GM19239 (cell line): Measurements from ENCODE around the gene POU2F1.

Experiments used
- DNase-seq: peaks from one replicate; pipeline ENCODE4 v3.0.0; 2011; ENCODE audit warnings: low spot score; ENCODE audit not compliant: insufficient read length
- FAIRE-seq: peaks from 2 replicates; lab custom pipeline; 2011; peaks lifted over from hg19 to GRCh38; lab: Jason Lieb, UNC

The POU2F1 gene

DNA sequence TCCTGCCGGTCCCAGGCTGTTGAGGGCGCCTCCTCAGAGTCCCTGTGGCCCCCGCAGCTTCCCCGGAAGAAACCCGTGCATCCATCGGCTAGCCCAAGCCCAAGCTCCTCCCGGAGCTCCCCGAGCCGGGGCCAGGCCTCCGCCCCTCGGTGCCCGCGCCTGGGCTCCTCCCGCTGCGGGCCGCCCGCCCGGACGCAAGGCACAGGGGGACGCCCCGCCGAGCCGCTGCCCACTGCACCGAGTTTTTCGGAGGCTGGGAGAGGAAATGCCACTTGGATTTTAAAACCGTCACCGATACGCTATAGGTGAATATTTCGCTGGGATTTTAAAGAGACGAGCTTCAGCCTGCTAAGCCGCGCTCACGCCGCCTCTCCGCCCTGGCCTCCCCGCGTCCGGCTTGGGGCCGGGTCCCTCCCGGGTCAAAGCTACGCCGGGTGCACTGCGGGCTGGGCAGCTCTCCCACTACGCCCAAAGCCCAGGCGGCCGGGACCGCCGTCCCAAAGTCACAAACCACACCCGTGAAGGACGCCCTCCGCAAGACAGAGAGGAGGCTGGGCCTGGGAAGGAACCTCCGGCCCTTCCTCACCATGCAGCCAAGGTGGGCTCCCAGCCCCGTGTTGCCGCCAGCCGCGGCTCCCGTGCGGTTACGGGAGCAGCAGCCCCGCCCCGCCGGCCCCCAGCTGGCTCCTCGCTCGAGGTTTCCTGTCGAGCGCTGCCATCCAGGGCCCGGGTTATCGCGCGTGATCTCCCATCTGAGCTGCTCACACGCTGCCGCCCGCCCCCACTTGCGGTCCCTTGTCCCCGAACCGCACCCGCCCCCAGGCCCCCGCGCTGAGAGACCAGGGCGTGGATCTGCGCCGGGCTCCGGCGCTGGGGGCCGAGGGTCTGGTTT, 234.5 kb downstream of the POU2F1 start:
- no peak for FAIRE-seq

DNA sequence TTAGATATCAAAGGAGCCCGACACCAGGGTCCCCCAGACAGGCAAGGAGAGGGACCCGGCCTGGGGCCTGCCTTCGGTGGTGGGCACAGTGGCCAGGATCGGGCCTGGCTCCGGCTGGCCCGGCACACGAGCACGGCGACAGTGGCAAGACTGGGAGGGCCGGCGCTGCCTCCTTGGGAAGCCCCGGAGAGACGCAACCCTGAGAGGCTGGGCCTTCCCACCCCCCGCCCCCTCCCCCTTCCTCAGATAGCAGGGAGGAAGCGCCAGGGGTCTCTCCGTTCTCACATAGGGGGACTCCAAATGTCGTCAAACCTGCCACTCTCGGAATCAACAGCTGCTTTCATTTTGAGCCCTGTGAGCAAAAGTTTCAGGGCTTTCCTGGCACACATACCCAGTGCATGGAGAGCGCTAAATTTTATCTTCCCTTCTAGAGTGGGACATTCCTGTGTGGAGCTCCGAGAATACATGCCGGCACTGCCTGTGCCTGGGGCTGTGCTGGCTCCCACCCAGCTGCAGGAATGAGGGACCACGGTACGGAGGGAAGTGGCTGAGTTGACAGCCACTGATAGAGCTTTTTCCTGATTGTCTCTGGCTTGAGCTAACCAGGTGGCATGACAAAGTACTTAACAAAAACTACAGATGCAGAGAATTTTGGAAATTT, 235.2 kb downstream of the POU2F1 start:
- FAIRE-seq (peak; percentile 51), DNase-seq (no peak)

More for the DNA sequence above, 234.5 kb downstream of the POU2F1 start:
- DNase-seq = peak; percentile 61

DNA sequence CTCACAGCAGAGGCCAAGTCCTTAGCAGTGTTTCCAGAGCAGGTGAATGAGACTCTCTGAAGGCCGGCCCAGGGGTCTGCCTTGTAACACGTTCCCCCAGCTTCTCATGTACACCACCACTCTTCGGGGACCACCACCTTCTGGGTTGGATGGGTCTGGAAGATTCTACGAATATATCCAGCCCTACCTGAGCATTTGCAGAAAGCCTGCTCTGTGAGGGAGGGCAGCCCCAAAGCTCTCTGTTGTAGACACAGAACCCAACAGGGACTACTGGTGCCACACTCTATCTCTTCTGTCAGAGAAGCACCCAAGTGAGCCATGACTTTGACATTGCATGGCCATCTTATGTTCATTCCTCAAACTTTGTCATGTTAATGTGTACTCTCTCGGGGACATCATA, 235.8 kb downstream of the POU2F1 start:
- DNase-seq = no peak
- no peak for FAIRE-seq

DNA sequence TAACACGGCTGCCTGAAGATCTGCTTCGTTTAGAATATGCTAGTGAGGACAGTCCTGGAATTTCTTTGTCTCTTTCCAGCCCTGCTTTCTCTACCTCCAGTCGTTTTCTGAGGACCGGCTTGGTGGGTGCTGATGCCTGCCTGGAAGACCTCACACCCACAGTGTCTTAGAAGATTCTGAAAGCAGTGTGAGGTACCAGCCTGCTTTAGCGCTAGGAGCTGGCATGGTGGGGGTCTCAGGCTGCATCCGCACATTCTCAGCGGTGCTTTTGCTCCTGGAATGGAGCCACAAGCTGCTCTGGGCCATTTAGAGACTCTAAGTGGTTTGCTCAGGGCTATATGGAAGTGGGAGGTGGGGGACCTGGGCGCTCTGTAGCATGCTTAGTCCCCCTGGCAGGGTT, 236.2 kb downstream of the POU2F1 start:
- no peak for DNase-seq
- no peak for FAIRE-seq

DNA sequence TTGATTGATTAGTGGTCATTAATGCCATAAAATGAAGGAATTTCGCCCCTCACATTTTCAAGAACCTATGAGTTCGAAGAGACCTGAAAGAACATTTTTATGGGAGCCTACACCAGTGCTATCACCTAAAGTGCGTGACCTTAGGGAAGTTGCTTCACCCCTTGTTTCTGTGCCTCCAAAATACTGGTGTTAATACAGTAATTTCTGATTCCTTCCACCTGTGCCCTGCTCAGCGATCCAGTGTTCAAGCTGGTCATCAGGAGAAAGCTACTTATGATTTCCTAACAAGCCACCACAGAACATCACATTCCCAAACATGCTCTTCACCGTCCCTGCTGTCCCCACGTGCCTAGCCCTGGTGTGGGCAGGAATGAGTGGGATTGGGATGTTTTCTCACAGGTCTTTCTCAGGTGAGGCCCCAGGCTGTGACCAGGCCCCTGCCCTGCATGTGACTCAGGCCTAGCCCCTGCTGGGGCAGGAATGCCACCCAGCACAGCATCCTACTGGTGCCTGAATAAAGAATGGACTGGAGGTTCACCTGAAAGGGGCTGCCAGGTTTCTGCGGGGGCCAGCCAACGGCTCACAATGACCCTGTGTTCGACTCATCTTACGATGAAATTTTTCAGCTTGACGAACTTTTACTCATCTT, 237.4 kb downstream of the POU2F1 start:
- no peak for FAIRE-seq
- no peak for DNase-seq

DNA sequence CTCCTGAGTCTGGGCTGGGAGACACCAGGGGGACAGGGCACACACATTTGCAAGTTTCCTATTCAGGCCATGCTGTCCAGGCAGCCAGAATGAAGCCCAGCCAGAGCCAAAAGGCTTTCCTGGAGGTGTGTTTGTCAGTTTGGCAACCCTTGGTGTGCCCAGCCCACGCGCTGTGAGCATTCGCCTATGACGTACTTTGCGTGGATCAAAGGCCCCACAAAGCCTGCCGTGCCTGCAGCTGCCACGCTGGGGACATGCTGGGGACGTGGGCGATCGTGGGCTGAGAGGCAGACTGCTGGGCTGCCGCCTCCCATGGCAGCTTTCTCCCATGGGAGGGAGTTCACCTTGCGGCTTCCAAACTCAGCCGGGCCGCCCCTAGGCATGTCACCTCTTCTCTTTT, 240.2 kb downstream of the POU2F1 start:
- FAIRE-seq (no peak), DNase-seq (no peak)

DNA sequence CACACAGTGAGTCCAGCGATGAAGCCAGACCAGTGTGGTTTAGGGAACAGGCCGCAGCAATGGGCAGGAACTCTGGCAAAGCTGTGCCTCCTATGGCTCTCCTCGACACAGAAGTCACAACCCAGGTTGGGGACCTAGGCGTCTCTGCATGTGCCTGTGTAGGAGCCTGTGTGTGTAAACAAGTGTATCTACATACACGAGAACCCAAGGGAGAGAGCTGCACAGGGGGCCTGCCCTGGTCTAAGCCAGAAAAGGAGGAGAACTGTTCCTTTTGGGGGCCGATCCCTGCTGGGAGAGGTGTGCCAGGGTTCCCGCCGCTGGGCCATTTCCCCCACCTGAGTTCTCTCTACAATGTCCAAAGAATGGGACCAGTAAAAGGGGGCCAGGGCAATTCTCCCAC, 241.7 kb downstream of the POU2F1 start:
- DNase-seq (no peak), FAIRE-seq (no peak)

DNA sequence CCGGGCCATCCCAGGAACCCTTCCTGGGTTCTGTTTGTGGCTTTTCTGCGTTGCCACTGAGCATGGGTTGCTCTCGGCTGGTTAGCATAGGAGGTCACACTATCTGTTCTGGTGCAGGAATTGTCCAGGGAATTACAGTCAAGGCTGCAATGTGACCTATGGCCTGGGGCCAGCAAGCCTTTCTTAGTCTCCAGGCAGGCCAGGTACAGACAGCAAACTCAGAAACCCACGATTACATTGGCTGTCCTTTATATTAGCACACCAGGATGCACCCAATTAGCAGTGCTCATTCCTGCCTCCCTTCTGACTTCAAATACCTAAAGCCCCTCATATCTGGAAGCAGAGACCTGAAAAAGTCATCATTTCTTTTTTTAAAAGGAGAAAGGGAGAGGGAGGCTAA, 242.4 kb downstream of the POU2F1 start:
- FAIRE-seq (no peak), DNase-seq (no peak)

DNA sequence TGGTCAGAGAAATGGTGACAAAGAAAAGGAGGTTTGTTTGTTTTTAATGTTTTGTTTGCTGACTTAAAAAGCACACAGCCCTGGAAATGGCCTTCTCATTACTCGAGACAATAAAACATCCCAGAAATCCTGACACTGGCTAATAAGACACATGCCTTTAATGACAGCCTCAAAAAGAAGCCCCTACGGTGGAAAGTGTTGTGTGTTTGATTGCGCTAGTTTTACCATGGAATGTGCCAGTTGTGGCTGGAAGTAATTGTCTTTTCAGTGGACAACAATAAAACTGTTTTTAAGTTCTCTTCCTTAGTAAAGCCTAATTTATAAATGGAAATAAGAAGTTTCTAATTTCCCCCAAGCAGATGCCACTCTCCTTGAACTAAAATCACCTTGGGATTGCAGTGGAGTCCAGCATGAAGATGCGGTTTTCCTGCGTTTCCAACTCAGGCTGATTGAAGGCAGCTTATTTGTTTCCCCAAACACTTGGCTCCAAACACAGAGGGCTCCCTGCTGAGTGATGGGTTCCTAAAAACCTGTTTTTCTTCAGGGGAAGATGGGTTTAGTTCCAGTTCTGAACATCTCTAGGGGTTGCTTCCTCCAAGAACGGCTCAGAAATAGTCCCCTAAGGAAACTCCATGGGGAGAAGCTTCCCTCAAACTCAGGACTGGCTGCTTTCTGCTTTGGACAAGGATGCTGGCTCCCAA, 243.3 kb downstream of the POU2F1 start:
- FAIRE-seq (no peak), DNase-seq (no peak)

DNA sequence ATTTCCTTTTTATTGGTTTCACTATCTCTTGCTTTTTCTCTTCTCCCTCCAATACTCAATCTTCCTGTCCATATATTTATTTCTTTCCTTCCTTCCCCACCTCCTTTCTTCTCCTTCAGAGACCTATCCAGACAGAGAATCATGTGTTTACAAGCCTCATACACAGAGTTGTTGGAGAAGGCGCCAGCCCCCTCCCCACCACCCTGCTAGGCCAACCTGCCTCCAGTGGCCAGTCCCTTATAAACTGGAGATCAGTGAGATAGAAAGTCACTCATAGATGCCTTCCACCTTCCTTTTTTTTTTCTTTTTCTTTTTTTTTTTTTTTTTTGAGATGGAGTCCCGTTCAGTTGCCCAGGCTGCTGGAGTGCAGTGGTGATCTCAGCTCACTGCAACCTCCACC, 244.3 kb downstream of the POU2F1 start:
- DNase-seq (no peak), FAIRE-seq (no peak)

DNA sequence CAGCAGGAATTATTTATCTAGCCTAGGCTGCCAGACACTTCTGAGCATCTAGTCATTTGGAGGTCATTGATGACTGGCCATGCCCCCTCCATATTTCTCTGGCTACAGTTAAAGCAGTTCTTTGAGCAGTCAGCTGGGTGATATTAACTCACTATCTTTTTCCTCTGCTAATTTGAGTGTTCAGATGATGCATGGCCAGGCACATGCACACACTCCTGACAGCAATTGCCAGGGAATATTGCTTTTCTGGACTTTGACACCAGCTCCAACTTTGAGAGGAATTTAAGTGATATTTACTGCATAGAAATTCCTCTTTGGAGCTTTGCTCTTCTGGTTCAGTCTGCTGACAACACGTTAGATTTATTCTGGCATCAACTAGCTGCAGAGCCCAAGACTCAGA, 245.1 kb downstream of the POU2F1 start:
- DNase-seq (no peak), FAIRE-seq (no peak)

DNA sequence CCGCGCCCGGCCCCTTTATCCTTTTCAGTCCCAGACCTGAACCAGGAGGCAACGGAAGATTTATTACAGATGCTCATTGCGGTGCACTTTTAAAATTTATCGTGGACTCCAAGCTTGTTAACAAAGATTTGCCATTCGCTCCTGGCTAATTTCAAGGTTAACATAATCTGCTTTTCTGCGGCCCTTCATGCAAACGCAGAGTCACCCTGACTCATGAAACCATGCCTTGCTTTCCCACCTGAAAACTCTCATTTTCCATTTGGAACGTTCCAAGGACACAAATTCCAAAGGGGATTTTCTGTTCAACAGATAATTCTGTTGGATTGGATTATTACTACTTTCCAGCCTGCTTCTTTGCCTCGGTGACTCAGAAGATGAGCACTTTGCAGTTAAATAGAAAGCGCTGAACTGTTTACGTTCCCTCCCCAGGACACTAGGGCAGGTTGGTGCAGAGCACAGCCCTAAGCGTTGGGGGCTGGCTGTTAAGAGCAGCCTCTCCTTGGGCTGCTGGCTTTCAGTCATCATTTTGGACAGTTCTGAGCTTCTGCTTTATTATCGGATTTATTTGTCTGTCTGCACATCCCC, 246.5 kb downstream of the POU2F1 start:
- DNase-seq (no peak), FAIRE-seq (no peak)

DNA sequence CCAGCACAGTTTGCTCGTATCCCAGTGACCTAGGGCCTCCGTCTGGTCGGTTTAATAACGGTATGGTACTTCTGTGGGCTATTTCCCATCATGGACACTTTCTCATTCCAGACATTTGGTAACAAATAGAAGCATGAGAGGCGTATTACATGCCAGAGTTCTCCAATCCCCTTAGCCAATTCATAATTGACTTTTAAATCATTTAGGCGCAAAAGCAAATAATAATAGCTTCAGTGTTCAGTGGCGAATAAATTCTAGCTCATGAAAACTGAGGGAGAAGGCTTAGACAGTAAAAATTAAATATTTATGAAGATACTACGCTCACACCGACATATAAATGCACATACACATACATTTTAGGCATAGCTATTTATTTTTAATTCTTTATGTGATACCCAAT, 247.1 kb downstream of the POU2F1 start:
- DNase-seq (no peak), FAIRE-seq (no peak)

DNA sequence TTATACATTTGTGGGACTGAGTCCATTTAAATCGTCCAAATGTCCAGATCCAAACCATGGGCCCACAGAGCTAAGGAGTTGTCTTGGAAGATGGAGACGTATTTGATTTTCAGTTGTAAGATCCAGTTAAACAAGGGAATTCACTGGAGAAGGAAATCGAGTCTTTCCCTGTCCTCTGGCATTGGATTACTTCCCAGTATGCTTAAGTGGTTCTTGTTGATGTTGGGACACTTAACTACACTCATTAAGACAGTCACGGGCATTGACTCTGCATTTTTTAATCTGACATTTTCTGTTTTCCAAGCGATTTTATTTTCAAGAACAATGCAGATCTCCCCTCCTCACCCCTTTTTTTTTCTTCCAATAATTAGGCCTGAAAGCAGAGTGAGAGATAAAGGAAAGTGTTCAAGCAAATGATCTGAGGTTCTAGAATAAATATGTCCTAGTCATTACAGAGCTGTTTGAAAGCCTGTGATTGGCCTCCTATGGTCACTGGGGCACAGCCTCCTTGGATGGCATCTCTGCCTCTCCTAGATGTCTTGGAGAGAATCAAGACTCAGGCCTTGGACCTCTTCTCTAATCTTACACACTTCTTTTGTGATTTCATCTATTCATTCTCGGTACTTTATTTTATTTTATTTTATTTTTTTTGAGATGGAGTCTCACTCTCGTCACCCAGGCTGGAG, 248.7 kb downstream of the POU2F1 start:
- DNase-seq (no peak), FAIRE-seq (no peak)

DNA sequence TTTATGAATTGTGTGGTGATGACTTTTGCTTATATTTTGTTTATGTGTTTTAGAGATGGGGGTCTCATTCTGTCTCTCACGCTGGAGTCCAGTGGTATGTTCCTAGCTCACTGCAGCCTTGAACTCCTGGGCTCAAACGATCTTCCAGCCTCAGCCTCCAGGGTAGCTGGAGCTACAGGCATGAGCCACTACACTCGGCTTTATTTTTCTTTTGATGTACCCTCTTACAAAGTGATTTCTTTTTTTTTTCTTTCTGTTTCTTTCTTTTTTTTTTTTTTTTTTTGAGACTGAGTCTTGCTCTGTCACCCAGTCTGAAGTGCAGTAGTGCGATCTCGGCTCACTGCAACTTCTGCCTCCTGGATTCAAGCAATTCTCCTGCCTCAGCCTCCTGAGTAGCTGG, 250.9 kb downstream of the POU2F1 start:
- DNase-seq (no peak), FAIRE-seq (no peak)

DNA sequence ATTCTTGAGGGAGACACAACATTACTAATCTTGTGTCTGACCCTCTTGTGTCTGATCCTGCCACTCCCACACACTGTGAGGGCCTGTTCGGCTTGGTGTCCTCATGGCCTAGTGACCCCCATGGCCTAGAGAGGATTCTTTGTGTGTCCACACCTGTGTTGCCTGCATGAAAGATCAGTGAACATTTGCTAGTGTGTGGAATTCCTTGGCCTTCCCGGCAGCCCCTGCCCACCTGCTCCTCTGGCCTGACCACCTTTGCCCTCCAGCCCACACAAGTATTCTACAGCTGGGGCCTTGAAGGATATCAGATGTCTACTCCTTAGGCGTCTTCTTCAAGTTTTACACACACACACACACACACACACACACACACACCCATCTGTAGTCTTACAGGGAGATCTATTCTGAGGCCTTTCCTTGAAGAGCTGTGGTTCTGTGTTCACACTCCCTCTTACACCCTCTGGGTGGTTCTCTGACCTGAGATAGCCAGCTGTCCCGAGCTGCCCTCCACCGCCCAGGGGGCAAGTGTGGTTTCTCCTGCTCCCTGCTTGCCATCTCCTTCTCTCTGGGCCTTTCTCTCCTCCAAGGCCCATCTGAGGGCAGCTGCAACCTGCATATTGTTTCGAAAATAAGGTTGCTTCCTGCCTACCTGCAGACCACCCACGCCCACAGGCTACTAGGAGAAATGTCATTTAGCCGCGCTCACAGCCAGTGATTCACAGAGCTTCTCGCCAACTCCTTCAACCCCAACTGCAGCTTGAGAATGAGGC, 252.3 kb downstream of the POU2F1 start:
- DNase-seq (no peak), FAIRE-seq (no peak)

DNA sequence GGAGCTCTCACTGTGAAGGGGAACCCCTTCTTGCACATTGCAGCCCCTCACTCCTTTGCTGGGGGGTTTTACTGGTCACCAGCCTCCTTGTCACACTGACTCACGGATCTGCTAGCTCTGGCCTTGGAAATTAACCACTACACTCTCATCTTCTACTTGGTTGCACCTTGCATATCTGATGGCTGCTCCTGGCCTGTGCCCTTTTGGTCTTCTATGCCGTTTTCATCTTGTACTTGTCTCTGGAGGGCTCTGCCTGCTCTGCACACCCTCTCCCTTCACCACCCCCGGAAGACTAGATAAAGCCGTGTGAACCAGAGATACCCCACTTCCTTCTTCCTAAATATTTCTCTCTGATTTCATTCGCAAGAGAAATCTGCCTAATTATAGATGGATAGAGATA, 253.1 kb downstream of the POU2F1 start:
- no peak for FAIRE-seq

DNA sequence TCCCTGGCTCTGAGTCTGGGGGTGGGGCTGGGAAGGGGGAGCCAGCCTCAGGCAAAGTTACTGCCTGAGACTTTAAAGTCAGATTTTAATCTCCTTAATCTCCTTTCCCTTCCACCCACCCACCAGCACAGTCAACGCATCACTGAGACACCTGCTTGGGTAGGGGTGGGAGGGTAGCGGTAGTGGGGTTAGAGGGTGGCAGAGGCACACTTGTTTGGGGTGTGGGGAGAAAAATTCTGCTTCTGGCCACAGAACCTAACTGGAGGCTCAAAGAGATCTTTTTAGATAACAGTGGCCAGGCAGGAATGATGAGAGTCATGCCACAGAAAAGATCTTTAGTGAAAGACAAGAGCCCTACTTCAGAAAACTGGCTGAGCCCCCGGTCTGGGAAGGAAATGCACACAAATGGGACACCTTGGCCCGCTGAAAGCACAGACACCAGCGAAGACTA, 253.5 kb downstream of the POU2F1 start:
- DNase-seq = no peak
- no peak for FAIRE-seq

More for the DNA sequence above, 253.1 kb downstream of the POU2F1 start:
- DNase-seq = no peak

DNA sequence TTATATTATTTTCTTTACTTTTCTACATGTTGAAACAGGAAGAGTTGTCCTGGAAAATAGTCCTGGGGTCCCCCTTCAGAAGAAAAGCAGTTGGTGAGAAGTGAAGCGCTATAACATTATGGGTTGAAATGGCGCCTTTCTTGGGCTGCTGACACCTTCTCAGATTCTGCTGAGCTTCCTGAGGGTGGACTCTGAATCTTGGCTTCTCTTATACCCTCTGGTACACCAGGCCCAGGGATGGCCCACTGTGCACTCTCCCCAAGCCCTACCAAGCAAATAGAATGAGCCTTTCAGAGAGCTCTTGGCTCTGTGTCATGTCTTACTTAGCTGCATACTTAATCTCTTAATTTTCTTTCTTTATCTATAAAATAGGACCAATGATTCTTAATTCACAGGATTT, 255.4 kb downstream of the POU2F1 start:
- DNase-seq (no peak), FAIRE-seq (no peak)
